Activated naive CD8-positive, alpha-beta T cell treated with anti-CD3 and anti-CD28 coated beads, Interleukin-2, amount 10 ng/mL, durations not matched to agents 7 days and 5 days (primary cell): ENCODE results near the gene ELF1. TPM values are rescaled to one million over a fixed set of nuclear protein-coding genes. Genes with fewer than 3 reads are reported as not detected.
"Not testable (repeated sequence)": the region's sequence is repeated elsewhere in the genome, so short reads cannot be mapped to it uniquely, and the experiment has no call there.

Experiments
- ATAC-seq: fragments of 150-1000 bp; cut with Tn5 transposase; one replicate; pipeline ENCODE4 v1.10.0; 2021; ENCODE audit warnings: low read depth, moderate library complexity
- POLR2A ChIA-PET: fragments of 350-600 bp; sonication (Branson Sonifier 250); formaldehyde crosslinking; loops from one replicate; lab custom pipeline; 2021; ENCODE audit warnings: antibody characterized with exemption; lab: Charles Lee
- DNase-seq: peaks from one replicate; pipeline ENCODE4 v3.0.0; 2021
- H3K27ac Mint-ChIP-seq: one replicate; pipeline ENCODE4 v1.8.0; 2022; ENCODE audit warnings: mild to moderate bottlenecking, mixed read lengths
- H3K27me3 Mint-ChIP-seq: one replicate; pipeline ENCODE4 v1.8.0; 2022; ENCODE audit warnings: mild to moderate bottlenecking, moderate library complexity, mixed read lengths
- H3K36me3 Mint-ChIP-seq: one replicate; pipeline ENCODE4 v1.8.0; 2021; ENCODE audit warnings: mild to moderate bottlenecking, mixed read lengths
- H3K4me1 Mint-ChIP-seq: one replicate; pipeline ENCODE4 v1.8.0; 2021; ENCODE audit warnings: mixed read lengths
- H3K4me3 Mint-ChIP-seq: one replicate; pipeline ENCODE4 v1.8.0; 2022; ENCODE audit warnings: mild to moderate bottlenecking, moderate library complexity, mixed read lengths
- H3K9me3 Mint-ChIP-seq: one replicate; pipeline ENCODE4 v1.8.0; 2021; ENCODE audit warnings: mixed read lengths
- total RNA-seq, 2 experiments: library from RNA; stranded (reverse); gene quantifications; one replicate each; pipeline ENCODE4 v1.2.3, GENCODE V29; 2021

ELF1 gene
- total RNA-seq, 2 experiments from 2014 or later, result 134 to 142 TPM

- H3K4me1 Mint-ChIP-seq, result peaks cover 10% of the 10 kb centered on the region
- H3K9me3 Mint-ChIP-seq, result no peaks in the 10 kb centered on the region
- H3K36me3 Mint-ChIP-seq, result peaks cover 42% of the 10 kb centered on the region
- H3K4me3 Mint-ChIP-seq, result no peak overlapping the region
- H3K27ac Mint-ChIP-seq, result no peak overlapping the region
- ATAC-seq (no peak), DNase-seq (no peak)
- POLR2A ChIA-PET, result no interaction called here
- no peaks in the 10 kb centered on the region for H3K27me3 Mint-ChIP-seq
These were observed 87.4 kb downstream of the ELF1 start for GRCh38 chr13:40931719-40932118.

- H3K27ac Mint-ChIP-seq, POLR2A ChIA-PET, H3K4me3 Mint-ChIP-seq, H3K9me3 Mint-ChIP-seq, H3K27me3 Mint-ChIP-seq, DNase-seq, ATAC-seq, H3K4me1 Mint-ChIP-seq: not testable (repeated sequence)
- peaks cover 37% of the 10 kb centered on the region for H3K36me3 Mint-ChIP-seq
These were observed 89.2 kb downstream of the ELF1 start for GRCh38 chr13:40929883-40930282.

- Mint-ChIP-seq H3K9me3 (no peaks in the 10 kb centered on the region), H3K36me3 (peaks cover 35% of the 10 kb centered on the region), H3K27ac (no peak overlapping the region), H3K4me3 (no peak overlapping the region), H3K4me1 (peaks cover 7% of the 10 kb centered on the region), H3K27me3 (no peaks in the 10 kb centered on the region)
- no peak for DNase-seq
- ATAC-seq, result no peak
- POLR2A ChIA-PET, result no interaction called here
These were observed 90.1 kb downstream of the ELF1 start for GRCh38 chr13:40928980-40929379.

GRCh38 chr13:40927929-40928328 lies 91.2 kb downstream of the ELF1 start:
- H3K9me3 Mint-ChIP-seq, result no peaks in the 10 kb centered on the region
- H3K36me3 Mint-ChIP-seq, result peaks cover 26% of the 10 kb centered on the region
- no peak overlapping the region for H3K4me3 Mint-ChIP-seq
- DNase-seq (no peak), ATAC-seq (no peak)
- H3K27me3 Mint-ChIP-seq, result no peaks in the 10 kb centered on the region
- no peaks in the 10 kb centered on the region for H3K4me1 Mint-ChIP-seq
- no peak overlapping the region for H3K27ac Mint-ChIP-seq
- POLR2A ChIA-PET, result interaction anchor here (0.7 kb wide), 1 partner anchor 171 kb away, joined by 5 read pairs; no protein-coding TSS in a partner anchor

GRCh38 chr13:40923867-40924266 lies 95.2 kb downstream of the ELF1 start:
- ATAC-seq (no peak), DNase-seq (no peak)
- Mint-ChIP-seq H3K27me3 (no peaks in the 10 kb centered on the region), H3K9me3 (no peaks in the 10 kb centered on the region), H3K36me3 (peaks cover 7% of the 10 kb centered on the region), H3K27ac (no peak overlapping the region), H3K4me1 (peaks cover 14% of the 10 kb centered on the region), H3K4me3 (no peak overlapping the region)
- POLR2A ChIA-PET, result no interaction called here

- H3K4me1 Mint-ChIP-seq, result peaks cover 14% of the 10 kb centered on the region
- ATAC-seq (no peak), DNase-seq (no peak)
- no peaks in the 10 kb centered on the region for H3K27me3 Mint-ChIP-seq
- peaks cover 3% of the 10 kb centered on the region for H3K36me3 Mint-ChIP-seq
- peak overlapping the region; percentile 65 for H3K4me3 Mint-ChIP-seq
- H3K9me3 Mint-ChIP-seq, result no peaks in the 10 kb centered on the region
- POLR2A ChIA-PET, result interaction anchor here (0.8 to 1.5 kb wide), 7 partner anchors 10 to 152 kb away, joined by 3 to 6 read pairs (median 4); partner anchors contain the start of gene MRPS31
- no peak overlapping the region for H3K27ac Mint-ChIP-seq
These were observed 96.6 kb downstream of the ELF1 start for GRCh38 chr13:40922437-40923040.

GRCh38 chr13:40920826-40921225 lies 98.3 kb downstream of the ELF1 start:
- H3K36me3 Mint-ChIP-seq, result peaks cover 3% of the 10 kb centered on the region
- DNase-seq (no peak), ATAC-seq (no peak)
- H3K27me3 Mint-ChIP-seq, result no peaks in the 10 kb centered on the region
- H3K9me3 Mint-ChIP-seq, result no peaks in the 10 kb centered on the region
- H3K4me3 Mint-ChIP-seq, result peak overlapping the region; percentile 89
- peaks cover 16% of the 10 kb centered on the region for H3K4me1 Mint-ChIP-seq
- POLR2A ChIA-PET, result interaction anchor here (0.7 to 1.6 kb wide), 5 partner anchors 12 to 168 kb away, joined by 3 to 11 read pairs (median 3); partner anchors contain the start of gene SLC25A15
- H3K27ac Mint-ChIP-seq, result peak overlapping the region; percentile 85

GRCh38 chr13:40919901-40920300 lies 99.2 kb downstream of the ELF1 start:
- H3K27ac Mint-ChIP-seq, H3K36me3 Mint-ChIP-seq, H3K9me3 Mint-ChIP-seq, DNase-seq, H3K27me3 Mint-ChIP-seq, ATAC-seq, H3K4me3 Mint-ChIP-seq: not testable (repeated sequence)
- H3K4me1 Mint-ChIP-seq, result peaks cover 16% of the 10 kb centered on the region
- POLR2A ChIA-PET, result interaction anchor here (0.7 kb wide), 1 partner anchor 113 kb away, joined by 3 read pairs; no protein-coding TSS in a partner anchor

GRCh38 chr13:40916207-40916998 lies 102.7 kb downstream of the ELF1 start:
- ATAC-seq, result no peak
- Mint-ChIP-seq H3K4me3 (no peak overlapping the region), H3K4me1 (peaks cover 14% of the 10 kb centered on the region), H3K27me3 (no peaks in the 10 kb centered on the region), H3K27ac (no peak overlapping the region), H3K36me3 (peaks cover 3% of the 10 kb centered on the region), H3K9me3 (no peaks in the 10 kb centered on the region)
- DNase-seq, result no peak
- POLR2A ChIA-PET, result interaction anchor here (0.5 kb wide), 1 partner anchor 408 kb away, joined by 3 read pairs; no protein-coding TSS in a partner anchor

GRCh38 chr13:40914863-40915262 lies 104.3 kb downstream of the ELF1 start:
- H3K36me3 Mint-ChIP-seq, H3K27ac Mint-ChIP-seq: not testable (repeated sequence)

GRCh38 chr13:40911341-40911740 lies 107.8 kb downstream of the ELF1 start:
- ATAC-seq, result no peak
- Mint-ChIP-seq H3K36me3 (peaks cover 10% of the 10 kb centered on the region), H3K27ac (no peak overlapping the region), H3K27me3 (no peaks in the 10 kb centered on the region), H3K4me1 (peaks cover 7% of the 10 kb centered on the region), H3K4me3 (no peak overlapping the region), H3K9me3 (no peaks in the 10 kb centered on the region)
- POLR2A ChIA-PET, result no interaction called here
- no peak for DNase-seq

More at GRCh38 chr13:40914863-40915262, 104.3 kb downstream of the ELF1 start:
- H3K4me1 Mint-ChIP-seq, H3K4me3 Mint-ChIP-seq, H3K9me3 Mint-ChIP-seq, H3K27me3 Mint-ChIP-seq, POLR2A ChIA-PET, DNase-seq, ATAC-seq: not testable (repeated sequence)

- POLR2A ChIA-PET, result no interaction called here
- no peak overlapping the region for H3K27ac Mint-ChIP-seq
- no peak for DNase-seq
- H3K27me3 Mint-ChIP-seq, result no peaks in the 10 kb centered on the region
- no peak overlapping the region for H3K4me3 Mint-ChIP-seq
- ATAC-seq, result no peak
- H3K4me1 Mint-ChIP-seq, result peaks cover 6% of the 10 kb centered on the region
- H3K36me3 Mint-ChIP-seq, result peaks cover 10% of the 10 kb centered on the region
- no peaks in the 10 kb centered on the region for H3K9me3 Mint-ChIP-seq
These were observed 108.6 kb downstream of the ELF1 start for GRCh38 chr13:40910324-40911050.

- ATAC-seq, H3K9me3 Mint-ChIP-seq, DNase-seq, H3K4me1 Mint-ChIP-seq, H3K27ac Mint-ChIP-seq, H3K36me3 Mint-ChIP-seq, H3K27me3 Mint-ChIP-seq, H3K4me3 Mint-ChIP-seq, POLR2A ChIA-PET: not testable (repeated sequence)
These were observed 109.4 kb downstream of the ELF1 start for GRCh38 chr13:40909541-40910200.
